GM18520 (cell line): ENCODE measurements around the gene C14orf132.

Source experiments
- ATAC-seq: cut with Tn5 transposase; IDR thresholded peaks from one replicate; pipeline ENCODE4 v1.9.1; 2021; ENCODE audit not compliant: unreplicated experiment

C14orf132 gene

GRCh38 chr14:96096639-96097610 lies 57.8 kb downstream of the C14orf132 start:
- ATAC-seq, result no peak

- no peak for ATAC-seq
These were observed 58.6 kb downstream of the C14orf132 start for GRCh38 chr14:96097752-96098151.

GRCh38 chr14:96098309-96098998 lies 59.3 kb downstream of the C14orf132 start:
- ATAC-seq, result no peak

GRCh38 chr14:96098999-96099335 lies 59.8 kb downstream of the C14orf132 start:
- ATAC-seq, result no peak

- ATAC-seq, result no peak
These were observed 61.3 kb downstream of the C14orf132 start for GRCh38 chr14:96100161-96101064.

GRCh38 chr14:96102081-96102856 lies 63.1 kb downstream of the C14orf132 start:
- ATAC-seq, result no peak

GRCh38 chr14:96103075-96103474 lies 63.9 kb downstream of the C14orf132 start:
- ATAC-seq, result no peak

GRCh38 chr14:96103560-96104460 lies 64.6 kb downstream of the C14orf132 start:
- ATAC-seq, result no peak

GRCh38 chr14:96104469-96105057 lies 65.4 kb downstream of the C14orf132 start:
- ATAC-seq, result no peak

- no peak for ATAC-seq
These were observed 66.1 kb downstream of the C14orf132 start for GRCh38 chr14:96105089-96105925.

- ATAC-seq, result no peak
These were observed 66.8 kb downstream of the C14orf132 start for GRCh38 chr14:96105926-96106441.

- no peak for ATAC-seq
These were observed 67.7 kb downstream of the C14orf132 start for GRCh38 chr14:96106891-96107290.

- ATAC-seq, result no peak
These were observed 69.1 kb downstream of the C14orf132 start for GRCh38 chr14:96108061-96108795.

- ATAC-seq, result no peak
These were observed 69.7 kb downstream of the C14orf132 start for GRCh38 chr14:96108911-96109310.

- ATAC-seq, result no peak
These were observed 70.6 kb downstream of the C14orf132 start for GRCh38 chr14:96109596-96110355.

- ATAC-seq, result no peak
These were observed 72.9 kb downstream of the C14orf132 start for GRCh38 chr14:96112032-96112431.
